IPS-18c (cell line): ENCODE results near the gene NSUN7.

Source experiments
- H3K4me3 ChIP-seq: 2 replicates; pipeline ENCODE4 v1.7.0; 2013; ENCODE audit warnings: low read depth, mild to moderate bottlenecking, low read length, moderate library complexity; ENCODE audit not compliant: insufficient read depth
- H3K9me3 ChIP-seq: one replicate; pipeline ENCODE4 v1.6.1; 2013; ENCODE audit warnings: mild to moderate bottlenecking, low read length, moderate library complexity; ENCODE audit not compliant: control insufficient read depth, insufficient read depth

NSUN7 gene

DNA sequence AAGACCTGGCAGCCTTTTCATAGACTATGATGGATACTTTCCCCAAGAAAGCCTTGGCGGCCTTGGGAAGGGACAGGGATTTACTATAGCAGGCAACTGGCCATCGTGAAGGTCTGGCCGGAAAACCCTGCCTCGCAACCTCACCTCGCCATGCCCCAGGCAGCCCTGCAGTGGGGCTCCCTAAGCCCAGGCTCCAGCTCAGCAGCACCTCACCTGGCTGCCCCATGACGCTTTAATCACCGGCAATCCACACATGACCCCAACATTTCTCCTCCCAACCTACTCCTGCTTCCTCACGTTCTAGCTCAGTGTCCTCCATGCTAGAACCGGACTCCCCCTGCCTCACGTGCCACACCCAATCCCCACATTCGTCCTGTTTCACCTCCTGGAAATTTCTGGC is 82.4 kb downstream of the NSUN7 start:
- Histone ChIP-seq H3K4me3 (no peak overlapping the region), H3K9me3 (peaks cover 2% of the 10 kb centered on the region)

DNA sequence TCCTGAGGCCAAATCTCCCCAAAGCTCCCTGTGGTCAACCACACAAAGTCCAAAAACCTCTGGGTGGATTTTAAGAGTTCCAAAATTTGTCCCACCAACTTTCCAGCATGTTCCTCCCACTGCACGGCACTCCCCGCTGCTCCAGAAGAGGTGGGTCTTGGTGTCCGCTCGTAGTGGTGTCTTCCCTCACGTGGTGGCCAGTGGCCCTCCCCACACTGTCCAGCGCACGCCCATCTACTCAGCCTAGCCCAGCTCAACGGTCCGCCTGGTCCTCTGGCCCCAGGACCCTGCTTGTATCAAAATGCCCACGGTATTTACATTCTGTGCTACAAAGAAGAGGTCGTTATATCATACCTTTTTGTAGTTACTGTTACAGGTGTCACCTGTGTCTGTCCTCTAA is 83.5 kb downstream of the NSUN7 start:
- peaks cover 2% of the 10 kb centered on the region for H3K9me3 ChIP-seq
- no peak overlapping the region for H3K4me3 ChIP-seq

DNA sequence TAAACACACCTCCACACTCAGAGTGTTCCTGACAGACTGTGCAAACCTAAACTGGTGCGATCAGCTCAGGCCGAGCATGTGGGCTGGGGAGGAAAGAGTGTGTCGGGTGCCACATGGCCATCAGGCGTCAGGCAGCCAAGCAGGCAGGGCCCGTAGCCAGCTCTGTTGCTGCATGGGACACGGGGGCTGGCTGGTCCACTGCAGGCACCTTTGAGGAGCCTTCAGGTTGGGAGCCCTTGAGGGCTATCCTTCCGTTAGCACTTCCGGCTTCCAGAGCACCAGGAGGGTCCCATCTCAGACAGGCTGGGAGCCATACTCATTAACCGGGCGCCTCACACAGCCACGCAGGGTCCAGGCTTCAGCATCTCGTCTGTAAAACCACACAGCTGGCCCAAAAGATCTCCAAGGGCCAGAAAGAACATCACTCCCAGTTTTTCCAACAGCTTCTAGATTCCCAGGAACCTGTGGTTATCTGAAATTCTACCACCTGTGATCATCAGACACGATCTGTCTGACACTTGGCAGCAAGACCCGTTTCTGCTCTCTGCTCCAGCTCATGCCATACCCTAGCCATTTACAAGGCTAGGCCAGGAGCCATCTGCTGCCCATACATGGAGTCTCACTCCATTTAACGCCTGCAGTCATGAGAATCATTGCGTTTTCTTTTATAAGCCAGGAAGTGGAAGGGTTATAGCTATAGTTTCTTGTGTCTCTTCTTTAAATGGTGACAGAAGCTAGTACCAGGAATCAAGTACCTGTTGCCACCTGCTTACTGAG is 87.5 kb downstream of the NSUN7 start:
- Histone ChIP-seq H3K9me3 (peaks cover 2% of the 10 kb centered on the region), H3K4me3 (no peak overlapping the region)

DNA sequence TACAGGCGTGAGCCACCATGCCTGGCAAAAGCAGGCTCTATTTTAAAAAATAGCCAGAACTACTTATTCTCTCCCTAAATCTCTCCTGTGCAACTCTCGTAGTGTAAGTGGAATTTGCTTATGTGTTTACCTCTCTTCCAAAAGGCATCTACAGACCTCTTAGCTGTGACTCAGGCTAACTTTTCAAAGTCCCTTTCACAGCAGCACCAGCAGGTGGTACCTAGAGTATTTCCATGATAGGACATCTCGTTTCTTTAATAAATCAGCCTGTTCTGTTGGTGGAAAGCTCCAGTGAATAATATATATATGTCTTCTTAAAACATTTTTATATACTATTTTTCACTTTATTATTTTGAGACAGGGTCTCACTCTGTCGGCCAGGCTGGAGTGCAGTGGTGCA is 89.0 kb downstream of the NSUN7 start:
- Histone ChIP-seq H3K9me3 (peaks cover 2% of the 10 kb centered on the region), H3K4me3 (no peak overlapping the region)

DNA sequence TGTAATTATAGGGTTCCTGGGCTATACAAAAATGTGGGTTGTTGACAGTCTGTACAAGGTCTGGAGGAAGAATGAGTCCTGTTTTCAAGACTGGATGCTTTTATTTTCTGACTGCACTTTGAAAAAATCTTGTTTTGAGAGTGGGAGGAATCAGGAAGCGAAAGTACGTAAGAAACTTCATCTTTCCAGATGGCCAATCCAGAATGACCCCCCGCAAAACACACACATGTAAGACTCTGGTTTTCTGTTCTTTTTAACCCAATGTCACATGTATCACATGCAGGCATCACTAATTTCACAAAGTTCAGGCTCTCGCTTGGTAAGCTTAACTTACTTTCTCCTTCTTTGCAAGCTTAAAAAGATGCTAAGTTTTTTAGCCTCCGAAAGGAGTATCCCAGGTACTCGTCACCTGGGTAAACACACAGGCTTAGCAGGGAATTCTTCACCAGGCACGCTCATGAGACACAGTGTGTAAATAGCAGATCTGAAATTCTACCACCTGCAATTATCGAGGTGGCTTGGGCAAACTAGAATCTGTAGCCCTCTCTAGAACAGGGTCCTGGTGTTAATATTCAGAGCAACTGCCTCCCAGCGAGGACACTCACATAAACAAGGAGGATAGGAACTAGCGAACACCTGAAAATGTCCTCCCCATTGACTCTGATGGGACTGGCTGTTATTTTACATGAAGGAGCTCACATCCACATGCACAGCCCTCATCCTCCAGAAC is 90.7 kb downstream of the NSUN7 start:
- Histone ChIP-seq H3K4me3 (no peak overlapping the region), H3K9me3 (peaks cover 2% of the 10 kb centered on the region)

DNA sequence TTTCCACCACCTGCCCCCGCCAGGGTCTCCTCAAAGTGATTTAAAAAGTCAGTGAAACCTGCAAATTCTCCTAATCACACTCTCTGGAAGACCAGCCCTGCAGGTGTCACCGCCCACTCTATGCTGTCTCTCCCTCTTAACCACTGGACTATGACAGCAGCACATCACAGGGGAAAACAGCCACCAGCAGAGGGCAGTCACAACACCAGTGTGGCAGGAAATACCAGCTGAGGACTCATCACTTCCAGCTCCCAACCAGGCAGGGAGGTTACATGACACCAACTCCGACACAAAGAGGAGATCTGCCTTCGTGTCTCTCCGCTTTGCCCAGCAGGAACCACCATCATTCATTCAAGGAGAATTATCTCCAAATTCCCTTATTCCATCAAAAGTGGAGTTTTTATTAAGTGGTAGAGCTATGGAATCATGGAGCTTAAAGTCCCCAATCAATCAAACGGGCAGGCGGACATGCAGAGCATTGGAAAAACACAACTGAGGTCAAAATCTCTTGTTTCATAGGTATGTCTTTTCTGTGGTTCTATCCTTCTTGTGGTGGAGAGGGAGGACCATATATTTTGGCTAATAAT is 91.3 kb downstream of the NSUN7 start:
- H3K9me3 ChIP-seq, result no peaks in the 10 kb centered on the region
- no peak overlapping the region for H3K4me3 ChIP-seq

DNA sequence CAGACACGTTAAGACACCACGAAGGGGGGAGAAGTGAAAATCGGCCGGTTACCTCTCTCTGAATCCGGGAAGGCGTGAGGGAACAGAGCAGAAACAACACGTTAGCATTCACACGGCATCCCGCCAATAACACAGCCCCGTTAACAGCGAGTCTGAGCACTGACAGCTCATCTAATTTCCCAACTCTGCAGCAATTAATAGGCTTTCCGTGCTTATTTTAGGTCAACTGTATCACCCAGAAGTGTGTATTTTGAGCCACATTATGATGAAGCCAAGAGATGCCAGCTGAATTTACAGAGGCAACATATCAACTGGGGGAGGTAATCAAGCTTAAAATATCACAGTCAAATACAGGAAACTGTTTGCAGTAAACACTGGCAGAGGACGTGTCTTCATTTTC is 92.6 kb downstream of the NSUN7 start:
- H3K4me3 ChIP-seq, result no peak overlapping the region
- H3K9me3 ChIP-seq, result no peaks in the 10 kb centered on the region

DNA sequence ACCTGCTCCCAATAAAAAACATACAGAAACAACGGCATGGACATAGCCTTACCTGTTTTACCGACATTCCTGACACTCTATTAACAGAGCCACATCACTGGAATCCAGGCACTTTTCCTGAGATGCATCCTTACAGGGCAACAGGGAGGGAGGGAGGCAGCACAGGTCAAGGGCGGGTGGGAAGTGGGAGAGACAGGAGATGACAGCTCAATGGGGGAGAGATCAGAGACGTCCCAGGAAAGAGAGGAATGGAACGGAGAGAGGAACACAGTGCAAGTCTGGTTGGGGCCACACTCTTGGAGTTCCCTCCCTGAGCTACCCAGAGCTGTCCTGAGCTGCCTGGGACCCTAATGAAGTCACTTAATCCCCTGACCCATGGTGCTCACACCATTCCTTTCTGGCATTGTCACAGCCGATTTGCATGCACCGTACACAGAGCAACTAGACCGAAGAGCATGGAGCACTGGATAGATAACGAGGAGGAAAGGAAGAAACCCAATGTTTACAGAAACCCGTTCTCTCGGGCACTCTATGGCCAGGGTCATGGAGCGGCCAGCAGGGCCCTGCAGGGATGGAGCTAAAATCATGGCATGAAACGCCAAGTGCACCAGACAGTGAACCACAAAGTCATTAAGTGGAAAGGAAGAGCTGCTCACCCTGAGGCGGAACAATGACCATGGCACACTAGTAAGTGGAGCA is 93.1 kb downstream of the NSUN7 start:
- Histone ChIP-seq H3K4me3 (no peak overlapping the region), H3K9me3 (no peaks in the 10 kb centered on the region)

DNA sequence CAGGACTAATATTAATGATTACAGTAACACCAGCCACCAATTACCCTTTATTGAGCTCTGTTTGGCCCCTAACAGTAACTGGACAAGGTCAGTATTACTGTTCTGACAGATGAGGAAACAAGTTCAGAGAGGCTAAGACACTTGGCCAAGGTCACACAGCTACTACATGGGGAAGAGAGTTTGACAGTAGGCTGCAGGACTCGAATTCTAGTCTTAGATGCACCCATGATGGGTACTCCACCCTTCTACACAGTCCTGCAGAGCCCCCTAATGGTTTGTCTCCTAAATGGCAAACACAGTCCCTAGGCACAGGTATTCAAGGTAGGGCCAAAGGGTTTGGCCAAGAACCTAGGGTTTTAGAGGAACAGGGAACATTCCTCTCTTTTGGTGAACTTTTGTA is 93.9 kb downstream of the NSUN7 start:
- H3K4me3 ChIP-seq, result no peak overlapping the region
- no peaks in the 10 kb centered on the region for H3K9me3 ChIP-seq

DNA sequence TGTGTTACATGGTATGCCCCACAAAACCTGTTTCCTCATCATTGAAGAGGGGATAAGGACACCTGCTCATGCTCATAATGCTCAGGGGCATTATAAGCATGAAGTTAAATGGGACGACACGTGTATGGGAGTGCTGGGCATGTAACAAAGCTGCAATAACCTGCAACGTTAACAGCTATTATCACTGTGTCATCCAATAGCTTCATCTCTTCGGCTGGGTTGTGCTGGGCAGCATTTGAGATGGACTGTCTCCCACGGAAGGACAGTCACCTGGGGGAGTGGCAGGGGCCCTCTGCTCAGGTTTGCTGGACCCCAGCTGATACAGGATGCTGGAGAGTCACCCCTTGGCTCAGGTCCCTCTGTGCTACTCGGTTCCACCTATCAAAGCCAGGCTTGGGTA is 94.5 kb downstream of the NSUN7 start:
- Histone ChIP-seq H3K4me3 (no peak overlapping the region), H3K9me3 (no peaks in the 10 kb centered on the region)

DNA sequence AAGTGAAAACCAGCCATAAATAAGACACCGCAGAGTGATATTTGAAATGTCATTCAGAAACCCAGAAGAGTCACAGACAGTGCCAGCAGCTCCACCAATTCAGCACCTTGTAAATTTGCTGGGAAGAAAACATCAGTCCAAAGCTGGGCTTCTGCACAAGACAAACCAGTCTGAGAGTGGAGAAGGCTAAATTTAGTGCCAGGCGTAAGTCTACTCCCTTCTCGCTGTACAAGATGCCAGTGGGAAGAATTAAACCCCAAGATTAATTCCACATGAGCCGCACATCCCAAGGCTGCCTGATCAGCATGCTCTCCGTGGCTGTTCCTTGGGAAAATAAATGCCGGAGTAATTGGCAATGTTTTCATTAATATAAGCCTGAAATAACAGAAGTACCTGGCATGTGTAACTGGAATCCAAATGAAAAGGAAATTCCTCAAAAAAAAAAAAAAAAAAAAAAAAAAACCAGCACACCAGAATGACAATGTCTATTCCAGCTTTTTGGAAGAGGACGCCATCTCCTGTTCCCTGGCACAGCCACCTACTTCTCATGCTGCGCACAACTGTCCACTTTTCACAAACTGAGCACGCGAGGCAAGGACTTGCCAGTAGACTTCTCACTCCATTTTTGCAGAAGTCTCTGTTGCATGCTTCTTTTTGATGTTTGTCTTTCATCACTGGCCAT is 95.5 kb downstream of the NSUN7 start:
- no peaks in the 10 kb centered on the region for H3K9me3 ChIP-seq
- H3K4me3 ChIP-seq, result no peak overlapping the region

DNA sequence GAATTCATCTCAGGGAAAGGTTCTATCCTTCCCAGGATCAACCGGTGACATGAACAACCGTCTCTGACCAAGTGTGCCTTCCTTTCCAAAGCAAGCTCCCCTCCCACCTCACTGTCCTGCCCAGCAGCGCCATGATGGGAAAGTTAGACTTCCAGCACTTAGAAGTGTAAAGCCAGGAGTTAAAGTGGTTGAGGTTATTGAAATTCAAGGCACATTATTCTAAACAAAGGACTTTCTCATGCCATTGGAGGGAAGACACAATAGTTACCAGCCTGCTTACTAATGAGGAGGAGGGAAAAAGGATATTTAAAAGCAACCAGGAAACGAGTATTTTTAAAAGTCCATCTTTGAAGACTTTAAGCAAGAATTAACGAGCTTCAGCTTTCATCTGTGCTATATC is 96.8 kb downstream of the NSUN7 start:
- no peak overlapping the region for H3K4me3 ChIP-seq
- no peaks in the 10 kb centered on the region for H3K9me3 ChIP-seq

DNA sequence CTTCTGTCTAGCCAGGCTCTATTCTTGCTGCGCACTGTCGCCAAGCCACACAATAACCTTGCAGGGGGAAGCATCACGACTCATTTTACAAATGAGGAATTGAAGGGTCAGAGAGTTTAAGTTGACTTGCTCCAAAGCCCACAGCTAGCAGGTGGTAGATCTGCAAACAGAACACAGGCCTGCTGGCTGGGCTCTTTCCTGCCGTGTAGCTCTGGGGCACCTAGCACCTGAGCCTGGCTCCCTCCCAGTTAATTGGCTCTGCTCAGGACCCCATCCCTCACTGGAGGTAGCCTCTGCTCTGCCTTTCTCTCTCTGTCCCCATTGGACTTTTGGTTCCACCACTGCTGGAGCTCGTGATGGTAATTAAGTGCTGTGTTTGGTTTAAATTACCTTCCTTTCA is 98.5 kb downstream of the NSUN7 start:
- no peak overlapping the region for H3K4me3 ChIP-seq
- no peaks in the 10 kb centered on the region for H3K9me3 ChIP-seq

DNA sequence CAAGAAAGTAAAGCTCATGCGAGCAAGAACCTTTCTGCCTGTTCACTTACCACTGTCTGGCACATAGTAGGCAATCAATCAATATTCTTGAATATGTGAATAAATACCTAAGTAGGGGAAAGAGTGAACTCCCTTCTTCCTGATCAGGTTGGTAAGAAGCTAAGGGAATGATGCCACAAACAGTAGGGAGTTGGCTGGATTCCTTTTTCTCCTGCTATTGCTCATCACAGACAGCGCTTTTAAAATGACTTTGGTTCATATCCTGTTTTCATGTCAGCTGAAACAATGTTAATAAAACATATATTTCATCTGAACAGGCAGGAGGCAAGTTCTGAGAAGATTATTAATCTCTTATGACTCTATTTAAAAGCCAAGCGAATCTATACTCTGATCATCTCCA is 99.2 kb downstream of the NSUN7 start:
- Histone ChIP-seq H3K9me3 (no peaks in the 10 kb centered on the region), H3K4me3 (no peak overlapping the region)

DNA sequence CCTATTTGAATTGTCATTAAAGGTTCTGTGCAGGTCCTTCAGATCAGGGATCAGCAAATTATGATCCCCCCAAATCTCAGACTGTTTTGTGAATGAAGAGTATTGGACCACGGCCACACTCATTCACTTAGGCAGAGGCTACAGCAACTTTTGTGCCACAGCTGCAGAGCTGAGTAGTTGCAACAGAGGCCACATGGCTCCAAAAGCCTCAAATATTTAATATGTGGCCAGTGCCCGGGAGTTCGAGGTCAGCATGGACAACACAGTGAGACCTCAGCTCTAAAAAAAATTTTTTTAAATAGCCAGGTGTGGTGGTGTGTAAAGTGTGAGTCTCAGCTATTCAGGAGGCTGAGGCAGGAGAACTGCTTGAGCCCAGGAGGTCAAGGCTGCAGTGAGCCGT is 100.7 kb downstream of the NSUN7 start:
- H3K9me3 ChIP-seq, result no peaks in the 10 kb centered on the region
- H3K4me3 ChIP-seq, result no peak overlapping the region

DNA sequence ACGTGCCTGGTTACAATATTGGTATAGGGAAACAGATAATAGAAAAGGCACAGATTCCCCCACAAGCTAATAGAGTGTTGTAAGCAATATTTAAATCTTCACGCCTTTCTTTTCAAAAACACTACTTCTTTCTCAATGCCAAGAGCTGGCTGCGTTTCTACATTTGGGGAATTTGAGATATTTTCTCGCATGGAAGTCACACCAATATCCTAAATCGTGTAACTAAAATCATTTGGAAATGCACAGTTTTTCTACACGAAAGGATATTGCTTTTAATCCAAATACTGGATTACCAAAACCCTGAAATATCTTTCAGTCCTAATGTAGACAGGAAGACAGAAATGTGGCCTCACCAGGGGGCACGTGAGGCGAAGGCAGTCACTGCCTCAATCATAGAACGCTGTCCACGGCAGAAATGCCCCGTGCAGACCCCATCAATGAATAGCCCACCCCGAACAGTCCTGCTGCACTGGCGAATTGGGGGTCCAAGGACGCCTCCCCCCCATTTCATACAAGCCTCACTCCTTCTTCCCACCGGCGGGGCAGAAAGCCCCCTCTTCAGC is 106.6 kb downstream of the NSUN7 start:
- H3K9me3 ChIP-seq, result no peaks in the 10 kb centered on the region
- peak overlapping the region; percentile 93 for H3K4me3 ChIP-seq

DNA sequence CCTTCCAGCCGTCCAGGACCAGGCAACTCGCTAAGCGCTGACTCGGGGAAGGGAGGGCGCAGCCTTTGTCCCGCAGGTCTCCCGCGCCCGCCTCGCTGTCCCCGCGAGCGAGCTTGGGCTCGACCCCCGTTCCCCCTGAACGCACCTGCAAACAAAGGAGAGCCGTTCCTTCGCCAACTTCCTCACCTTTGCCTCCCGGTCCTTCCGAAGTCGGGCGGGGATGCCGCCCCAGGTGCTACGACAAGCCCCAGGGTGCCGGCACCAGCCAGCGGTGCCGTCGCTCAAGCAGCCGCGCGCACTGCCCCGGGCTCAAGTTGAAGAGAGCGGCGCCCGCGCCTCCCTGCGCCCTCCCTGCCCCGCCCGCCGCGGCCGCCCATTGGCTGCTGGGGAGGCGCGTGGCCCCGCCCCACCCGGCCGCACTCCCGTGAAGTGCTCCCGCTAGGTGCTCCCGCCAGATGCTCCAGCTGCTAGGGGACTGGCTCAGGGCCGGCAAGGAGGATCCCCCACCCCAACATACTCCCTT is 107.1 kb downstream of the NSUN7 start:
- Histone ChIP-seq H3K9me3 (no peaks in the 10 kb centered on the region), H3K4me3 (peak overlapping the region; percentile 93)
